ENCODE data around the gene SSBP2.

GRCh38 chr5:81728301-81728700, 22.6 kb downstream of the SSBP2 start:
- TF ChIP-seq POLR2AphosphoS5 (IDR thresholded peaks at IDR 0.05; ENCODE audit: low read depth, low read length) (no peak), POLR2A (IDR thresholded peaks at IDR 0.05; ENCODE audit: low read depth, low read length) (no peak), TAF1 (IDR thresholded peaks at IDR 0.05; ENCODE audit: borderline replicate concordance, low read depth, low read length) (no peak)

Data from GM12892 (cell line).